Tibial artery (tissue), 4 donors: Measurements from ENCODE around the gene TP53BP1.

Experiments
- DNase-seq, 2 donors: peaks; one replicate each; pipeline ENCODE4 v3.0.0-alpha.2; 2019
- H3K27ac ChIP-seq, 2 donors: fragments of 200-600 bp; sonication (generic) in 1 of 2; 1 replicate in 1 of 2; 2 replicates in 1 of 2; pipeline ENCODE4 v1.5.1; 2018 to 2019; ENCODE audit warnings: mild to moderate bottlenecking in 1 of 2
- H3K27me3 ChIP-seq, 2 donors: fragments of 200-600 bp; sonication (generic) in 1 of 2; one replicate each; pipeline versions ENCODE4 v1.5.1 to v1.6.0; 2016 to 2019
- H3K36me3 ChIP-seq, 3 donors: fragments of 200-600 bp; sonication (generic) in 2 of 3; one replicate each; pipeline ENCODE4 v1.5.1; 2016 to 2019; ENCODE audit warnings: mild to moderate bottlenecking in 2 of 3
- H3K4me1 ChIP-seq, 4 donors: fragments of 200-600 bp; sonication (generic) in 2 of 4; 1 replicate in 3 of 4; 2 replicates in 1 of 4; pipeline ENCODE4 v1.5.1; 2016 to 2019
- H3K4me3 ChIP-seq, 2 donors: fragments of 200-600 bp; sonication (generic) in 1 of 2; 1 replicate in 1 of 2; 2 replicates in 1 of 2; pipeline ENCODE4 v1.5.1; 2018 to 2019; ENCODE audit warnings: mild to moderate bottlenecking in 2 of 2
- H3K9me3 ChIP-seq, 3 donors: fragments of 200-600 bp; sonication (generic) in 1 of 3; one replicate each; pipeline ENCODE4 v1.5.1; 2016 to 2019
- CTCF ChIP-seq, 2 experiments: fragments of 200-600 bp in 1 of 2; fragments of 450-650 bp in 1 of 2; IDR thresholded peaks; one replicate each; pipeline ENCODE4 v1.5.1; 2017 to 2019; ENCODE audit warnings: antibody characterized with exemption in 2 of 2, mild to moderate bottlenecking in 1 of 2, moderate library complexity in 1 of 2
- intact Hi-C: fragments of 100-400 bp; cut with DNase I; formaldehyde crosslinking; loops from one replicate; pipeline ENCODE4 v1.15.0; 2023; ENCODE audit warnings: low total_unique reads

Gene TP53BP1

GRCh38 chr15:43489191-43489590 is 3.8 kb downstream of the TP53BP1 start:
- Histone ChIP-seq H3K27ac (no peak overlapping the region), H3K9me3 (no peaks in the 10 kb centered on the region), H3K27me3 (no peaks in the 10 kb centered on the region), H3K36me3 (peaks cover 0 to 45% (median 7%) of the 10 kb centered on the region in 3 donors), H3K4me3 (no peak overlapping the region), H3K4me1 (peaks cover 0 to 22% (median 4%) of the 10 kb centered on the region in 4 donors)
- no peak for TF ChIP-seq CTCF (IDR thresholded peaks at IDR 0.05)
- DNase-seq: no peak
- intact Hi-C loops: no loop called here

GRCh38 chr15:43488790-43489189 is 4.2 kb downstream of the TP53BP1 start:
- Histone ChIP-seq H3K4me1 (peaks cover 0 to 22% (median 4%) of the 10 kb centered on the region in 4 donors), H3K4me3 (no peak overlapping the region), H3K9me3 (no peaks in the 10 kb centered on the region), H3K36me3 (peaks cover 0 to 45% (median 7%) of the 10 kb centered on the region in 3 donors), H3K27ac (no peak overlapping the region), H3K27me3 (no peaks in the 10 kb centered on the region)
- intact Hi-C loops: no loop called here
- no peak for TF ChIP-seq CTCF (IDR thresholded peaks at IDR 0.05)
- no peak for DNase-seq

GRCh38 chr15:43487271-43487895 is 5.6 kb downstream of the TP53BP1 start:
- H3K4me1 ChIP-seq: peaks cover 0 to 16% (median 2%) of the 10 kb centered on the region in 4 donors
- no peak for TF ChIP-seq CTCF (IDR thresholded peaks at IDR 0.05)
- no peak overlapping the region for H3K27ac ChIP-seq
- no peak for DNase-seq
- H3K9me3 ChIP-seq: no peaks in the 10 kb centered on the region
- intact Hi-C loops: no loop called here
- no peak overlapping the region for H3K4me3 ChIP-seq
- peaks cover 5 to 49% (median 7%) of the 10 kb centered on the region in 3 donors for H3K36me3 ChIP-seq
- no peaks in the 10 kb centered on the region for H3K27me3 ChIP-seq

- no peaks in the 10 kb centered on the region for H3K9me3 ChIP-seq
- H3K36me3 ChIP-seq: peaks cover 13 to 66% (median 20%) of the 10 kb centered on the region in 3 donors
- no peak for DNase-seq
- H3K27ac ChIP-seq: no peak overlapping the region
- H3K4me3 ChIP-seq: no peak overlapping the region
- intact Hi-C loops: no loop called here
- H3K4me1 ChIP-seq: peaks cover 0 to 5% (median 0%) of the 10 kb centered on the region in 4 donors
- no peaks in the 10 kb centered on the region for H3K27me3 ChIP-seq
- no peak for TF ChIP-seq CTCF (IDR thresholded peaks at IDR 0.05)
Observed at GRCh38 chr15:43484455-43484854, 8.5 kb downstream of the TP53BP1 start.

GRCh38 chr15:43483297-43484128 is 9.4 kb downstream of the TP53BP1 start:
- TF ChIP-seq CTCF (IDR thresholded peaks at IDR 0.05): peak in 1 of 2 experiments; percentile 16
- DNase-seq: no peak
- peaks cover 23 to 70% (median 30%) of the 10 kb centered on the region in 3 donors for H3K36me3 ChIP-seq
- no peaks in the 10 kb centered on the region for H3K9me3 ChIP-seq
- H3K4me3 ChIP-seq: no peak overlapping the region
- no peak overlapping the region for H3K27ac ChIP-seq
- H3K27me3 ChIP-seq: no peaks in the 10 kb centered on the region
- no peaks in the 10 kb centered on the region for H3K4me1 ChIP-seq
- intact Hi-C loops: no loop called here
